ENCODE measurements around the gene LRFN2.
A peak's percentile ranks its signal among the peaks of the same experiment; 100 is the strongest.

Gene LRFN2

DNA sequence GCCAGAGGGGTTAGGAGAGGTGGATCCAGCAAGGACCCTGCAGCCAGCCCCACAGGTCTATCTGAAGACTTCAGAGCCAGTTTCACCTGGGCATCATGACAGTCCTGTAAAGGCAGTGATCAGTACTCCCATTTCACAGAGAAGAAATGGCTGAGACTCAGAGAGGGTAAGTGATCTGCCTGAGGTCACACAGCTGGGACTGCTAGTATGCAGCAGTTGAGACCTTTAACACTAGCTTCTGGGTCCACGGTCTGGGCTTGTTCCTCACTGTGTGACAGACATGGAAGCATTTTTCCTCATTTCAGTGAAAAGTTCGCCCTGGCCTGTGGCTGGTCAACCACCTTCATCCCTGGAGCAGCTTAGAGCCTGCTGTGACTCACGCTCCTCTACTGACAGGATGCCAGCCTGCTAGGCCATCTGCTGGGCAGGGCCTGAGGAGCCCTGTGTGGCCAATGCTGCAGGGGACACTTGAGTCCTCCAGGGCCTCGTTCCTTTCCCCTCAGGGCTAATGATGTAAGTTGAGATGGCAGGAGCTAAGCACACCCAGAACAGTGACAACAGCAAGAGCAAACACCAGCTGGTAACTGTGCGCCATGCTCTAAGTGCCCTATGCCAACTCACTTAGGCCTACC is 192.0 kb downstream of the LRFN2 start:
- DNase-seq: peak; percentile 92

- no peak for DNase-seq
Measured at GRCh38 chr6:40394381-40394780, 192.8 kb downstream of the LRFN2 start.

- DNase-seq: no peak
Measured at GRCh38 chr6:40393641-40394040, 193.5 kb downstream of the LRFN2 start.

DNA sequence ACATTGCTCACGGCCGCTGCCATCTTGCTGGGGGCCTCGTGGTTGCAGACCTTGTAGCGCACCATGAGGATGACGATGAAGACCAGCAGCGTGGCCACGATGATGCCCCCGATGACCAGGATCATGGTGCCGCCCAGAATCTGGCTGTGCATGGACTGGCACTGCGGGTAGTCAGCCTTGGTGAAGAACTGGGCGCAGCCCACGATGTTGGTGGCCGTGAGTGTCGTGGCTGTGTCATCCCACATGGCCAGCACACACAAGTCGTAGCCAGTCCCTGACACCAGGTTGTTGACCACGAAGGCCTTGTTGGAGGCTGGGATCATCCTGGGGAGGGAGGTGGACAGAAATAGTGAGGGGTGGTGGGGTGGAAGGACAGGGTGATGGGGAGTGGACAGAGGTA is 194.6 kb downstream of the LRFN2 start:
- DNase-seq: no peak

DNA sequence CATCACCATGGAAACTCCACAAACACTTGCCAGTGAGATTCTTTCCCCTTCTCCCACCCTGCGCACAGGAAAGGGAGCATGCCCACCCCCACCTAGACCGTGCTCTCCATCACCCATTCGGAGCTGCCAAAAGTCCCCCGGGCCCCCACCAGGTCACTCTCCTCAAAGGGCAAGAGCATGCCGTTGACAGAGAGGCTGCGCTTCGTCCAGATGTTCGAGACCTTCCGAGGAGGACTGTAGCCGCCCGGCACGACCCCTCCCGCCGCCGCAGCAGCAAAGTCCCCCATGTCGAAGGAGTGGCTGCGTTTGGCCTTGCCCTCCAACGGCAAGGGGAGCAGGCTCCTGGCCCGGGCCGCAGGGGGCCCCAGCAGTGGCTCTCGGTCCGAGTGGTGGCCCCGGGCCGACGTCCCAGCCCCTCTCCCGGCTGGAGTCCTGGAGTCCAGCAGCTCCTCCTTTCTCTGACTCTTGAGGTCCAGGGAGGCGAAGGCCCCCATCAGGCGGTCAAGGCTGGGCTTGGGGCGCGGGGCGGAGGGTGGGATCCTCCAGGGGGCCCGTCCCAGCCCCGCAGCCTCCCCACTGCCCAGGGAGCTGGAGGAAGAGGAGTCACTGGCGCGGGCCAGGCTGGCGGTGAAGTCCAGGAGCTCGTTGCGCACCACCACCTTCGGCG is 195.2 kb downstream of the LRFN2 start:
- no peak for DNase-seq

DNA sequence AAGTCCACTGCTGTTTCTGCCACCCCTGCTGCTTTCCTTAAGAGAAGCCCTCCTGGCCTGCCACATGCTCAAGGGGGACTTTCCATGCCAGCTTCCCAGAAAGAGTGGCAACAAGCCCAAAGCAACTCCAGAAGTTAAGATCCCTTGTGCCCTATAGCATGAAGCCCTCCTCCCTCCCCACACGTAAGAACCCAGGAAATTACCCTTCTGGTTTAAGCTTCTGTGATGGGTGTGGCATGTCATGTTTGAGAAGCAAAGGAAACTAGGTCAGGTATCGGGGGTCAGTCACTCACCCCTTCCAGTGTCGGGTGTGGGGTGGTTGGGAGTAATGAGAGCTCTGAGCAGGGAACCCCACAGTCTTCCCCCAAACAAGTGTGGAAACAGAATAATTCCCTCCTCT is 196.1 kb downstream of the LRFN2 start:
- no peak for DNase-seq

DNA sequence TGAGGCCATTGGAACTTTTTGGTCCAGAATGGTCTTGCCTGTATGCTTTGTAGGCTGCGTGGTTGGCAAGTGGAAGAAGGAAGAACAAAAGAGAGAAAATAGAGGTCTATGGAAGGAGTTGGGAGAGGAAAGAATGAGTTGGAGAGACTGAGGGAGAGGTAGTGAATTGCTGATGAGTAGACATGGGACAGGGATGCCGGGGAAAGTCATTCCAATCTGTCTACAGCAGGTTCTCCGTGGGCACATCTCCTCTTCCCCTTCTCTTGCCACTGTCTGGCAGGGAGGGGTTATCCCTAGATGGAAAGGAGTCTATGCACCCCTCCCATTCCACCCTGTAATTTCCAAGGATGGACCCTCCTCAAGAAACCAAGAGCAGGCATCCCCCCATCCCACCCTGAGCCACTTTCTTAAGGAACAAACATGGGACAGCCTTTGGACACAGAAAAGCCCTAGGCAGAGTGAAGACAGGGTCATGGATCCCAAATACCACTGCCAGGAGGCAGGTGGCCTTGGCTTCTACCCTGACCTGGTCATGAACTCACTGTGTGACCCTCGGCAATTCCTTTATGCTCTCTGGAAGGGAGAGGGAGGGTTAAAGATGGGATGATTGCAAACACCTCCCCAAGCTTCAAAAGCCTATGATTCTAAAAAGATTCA is 196.9 kb downstream of the LRFN2 start:
- no peak for DNase-seq

GRCh38 chr6:40389254-40389653 is 197.9 kb downstream of the LRFN2 start:
- DNase-seq: no peak

DNA sequence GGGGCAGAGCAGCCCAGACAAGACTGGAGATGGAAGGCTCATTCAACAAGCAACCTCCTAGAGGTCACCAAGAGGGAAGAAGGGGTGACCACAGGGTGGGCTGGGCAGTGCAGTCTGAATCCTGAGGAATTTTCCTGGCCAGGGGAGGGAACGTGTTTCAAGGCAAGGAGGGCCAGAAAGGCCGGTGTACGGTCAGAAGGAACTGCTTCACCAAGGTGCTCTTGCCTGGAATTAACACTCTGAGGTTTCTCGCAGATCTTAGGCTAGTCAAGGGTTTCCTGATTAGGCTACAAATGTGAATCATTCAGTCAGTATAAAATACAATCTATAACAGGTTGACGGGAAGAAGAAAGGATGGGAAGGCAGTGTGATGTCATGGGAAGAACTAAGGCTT is 199.3 kb downstream of the LRFN2 start:
- DNase-seq: no peak

DNA sequence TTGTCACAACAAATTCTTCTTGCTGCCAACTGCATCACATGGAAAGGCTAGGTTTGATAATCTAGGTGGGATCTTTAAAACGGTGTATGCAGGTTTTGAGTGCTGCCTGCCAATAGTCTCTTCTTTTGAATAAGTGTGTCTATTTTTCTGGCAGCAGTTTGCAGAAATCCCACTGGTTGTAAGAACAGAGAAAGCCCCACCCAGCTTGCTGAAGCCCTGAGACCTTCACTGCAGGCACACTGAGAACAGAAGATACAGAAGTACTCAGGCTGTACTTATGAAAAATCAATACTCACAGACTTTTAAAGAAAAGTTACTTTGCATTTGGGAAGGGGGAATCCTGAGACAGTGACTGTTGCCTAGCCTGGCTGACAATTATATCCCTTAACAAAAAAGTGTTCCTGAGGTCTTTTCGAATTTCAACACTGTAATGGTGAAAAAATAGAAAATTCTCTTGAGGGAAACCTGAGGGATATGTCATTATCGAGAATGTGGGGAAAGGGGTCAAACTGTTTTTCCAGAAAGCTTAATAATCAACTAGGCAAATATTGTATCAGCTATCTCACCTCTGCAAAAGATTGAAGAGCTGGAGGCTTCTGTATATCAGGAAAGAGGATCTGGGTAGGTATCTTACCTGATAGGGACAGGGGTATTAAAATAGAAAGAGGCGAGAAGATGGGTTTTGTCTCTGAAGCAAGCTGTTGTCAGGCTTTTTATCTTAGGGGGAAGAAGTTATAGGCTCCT is 199.9 kb downstream of the LRFN2 start:
- DNase-seq: no peak

GRCh38 chr6:40386200-40386599 is 201.0 kb downstream of the LRFN2 start:
- DNase-seq: no peak

GRCh38 chr6:40383348-40384115 is 203.6 kb downstream of the LRFN2 start:
- no peak for DNase-seq

- DNase-seq: no peak
Measured at GRCh38 chr6:40380271-40380670, 206.9 kb downstream of the LRFN2 start.

DNA sequence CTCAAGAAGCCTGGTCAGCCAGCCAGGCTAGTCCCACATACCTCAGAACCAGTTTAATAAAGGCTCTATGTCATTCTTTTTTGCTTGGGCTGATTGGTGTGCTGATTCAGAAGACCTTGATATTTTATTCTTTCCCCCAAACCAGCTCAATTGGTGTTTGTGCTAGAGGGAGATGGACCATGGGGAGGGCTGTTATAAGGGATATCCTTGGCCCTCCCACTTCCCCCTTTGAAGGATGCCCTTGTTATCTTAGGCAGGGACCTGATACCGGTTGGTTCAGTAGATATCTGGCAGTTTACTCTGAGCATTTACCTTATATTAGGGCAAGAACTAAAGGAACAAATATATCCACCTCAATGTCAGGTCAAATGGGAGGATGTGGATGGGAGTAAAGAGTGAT is 207.4 kb downstream of the LRFN2 start:
- DNase-seq: no peak

- no peak for DNase-seq
Measured at GRCh38 chr6:40378725-40379074, 208.5 kb downstream of the LRFN2 start.

DNA sequence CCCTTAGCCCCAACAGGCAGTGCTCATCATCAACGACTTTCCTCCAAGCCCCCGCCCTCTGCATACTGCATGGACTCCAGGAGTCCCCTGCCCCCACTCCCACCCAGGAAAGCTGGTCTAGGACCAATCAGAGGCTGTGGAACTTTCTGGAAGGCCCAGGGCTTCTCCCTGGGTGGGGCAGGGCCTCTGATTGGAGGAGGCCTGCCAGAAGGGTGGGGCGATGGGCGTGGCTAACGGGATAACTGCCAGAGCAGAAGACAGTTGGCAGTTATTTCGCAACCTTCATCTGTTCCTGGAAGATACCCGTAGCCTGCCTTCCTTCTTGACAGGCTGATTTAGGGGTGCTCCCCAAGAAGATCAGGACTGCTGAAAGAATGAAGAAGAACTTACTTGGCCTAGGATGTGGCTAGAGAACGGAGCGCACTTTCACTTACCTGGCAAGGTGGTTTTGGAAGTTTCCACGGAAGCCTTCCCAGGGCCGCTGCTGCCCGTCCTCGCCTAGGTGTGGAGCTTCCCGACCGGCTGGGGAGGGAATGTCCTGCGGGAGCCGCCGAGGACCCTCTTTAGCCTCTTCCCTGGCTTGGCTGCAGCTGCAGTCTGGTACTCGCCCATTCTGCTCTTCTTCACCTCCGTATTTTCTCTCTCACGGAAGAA is 209.0 kb downstream of the LRFN2 start:
- no peak for DNase-seq

GRCh38 chr6:40377173-40377806 is 209.9 kb downstream of the LRFN2 start:
- DNase-seq: no peak

GRCh38 chr6:40376113-40376650 is 211.0 kb downstream of the LRFN2 start:
- DNase-seq: peak; percentile 76

DNA sequence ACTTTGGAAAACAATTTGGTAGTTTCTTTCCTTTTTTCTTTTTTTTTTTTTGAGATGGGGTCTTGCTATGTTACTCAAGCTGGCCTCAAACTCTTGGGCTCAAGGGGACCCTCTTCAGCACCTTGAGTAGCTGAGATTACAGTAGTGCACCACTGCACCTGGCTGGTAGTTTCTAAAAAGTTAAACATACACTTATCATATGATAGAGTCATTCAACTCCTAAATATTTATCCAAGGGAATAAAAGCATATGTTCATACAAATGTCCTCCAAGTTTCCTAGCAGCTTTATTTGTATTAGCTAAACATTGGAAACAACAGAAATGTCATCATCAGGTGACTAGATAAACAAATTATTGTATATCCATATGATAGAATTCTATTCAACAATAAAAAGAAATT is 213.9 kb downstream of the LRFN2 start:
- DNase-seq: no peak

- no peak for DNase-seq
Measured at GRCh38 chr6:40371621-40372020, 215.5 kb downstream of the LRFN2 start.

DNA sequence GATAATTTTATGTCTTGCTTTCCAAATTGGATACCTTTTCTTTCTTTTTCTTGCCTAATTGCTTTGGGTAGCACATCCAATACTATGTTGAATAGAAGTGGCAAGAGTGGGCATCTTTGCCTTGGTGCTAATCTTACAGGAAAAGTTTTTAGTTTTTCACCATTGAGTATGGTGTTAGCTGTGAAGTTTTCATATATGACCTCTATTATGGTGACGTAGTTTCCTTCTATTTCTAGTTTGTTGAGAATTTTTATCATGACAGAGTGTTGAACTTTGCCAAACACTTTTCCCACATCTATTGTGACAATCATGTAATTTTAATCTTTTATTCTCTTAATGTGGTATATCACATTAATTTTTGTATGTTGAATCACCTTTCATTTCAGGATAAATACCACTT is 216.1 kb downstream of the LRFN2 start:
- DNase-seq: no peak

GRCh38 chr6:40369891-40370290 is 217.3 kb downstream of the LRFN2 start:
- DNase-seq: no peak
